Measurements from ENCODE around the gene DEFB125.

Gene DEFB125

GRCh38 chr20:79565-79964 is 7.9 kb upstream of the DEFB125 start:
- no peak for TF ChIP-seq EP300 (IDR thresholded peaks at IDR 0.05; ENCODE audit: borderline replicate concordance)
- TF ChIP-seq ZBTB7A (IDR thresholded peaks at IDR 0.05; ENCODE audit: low read depth), result no peak
- no peak for TF ChIP-seq FOXM1 (IDR thresholded peaks at IDR 0.05; ENCODE audit: borderline replicate concordance, low read depth)

DNA sequence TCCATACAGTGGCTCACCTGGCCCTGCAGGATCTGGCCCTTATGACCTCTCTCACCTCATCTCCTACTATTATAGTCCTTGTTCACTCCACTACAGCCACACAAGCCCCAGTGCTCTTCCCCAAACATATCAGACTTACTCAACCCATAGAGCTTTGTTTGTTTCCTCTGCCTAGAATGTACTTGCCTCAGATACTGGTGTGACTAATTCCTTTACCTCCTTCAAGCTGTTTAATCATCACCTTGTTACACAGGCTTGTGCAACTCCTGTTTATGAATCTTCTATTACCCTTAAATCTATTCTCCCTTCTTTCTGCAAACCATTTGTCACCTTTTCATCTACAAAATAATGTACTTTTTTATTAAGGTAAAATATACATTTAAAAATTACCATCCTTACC is 3.2 kb downstream of the DEFB125 start:
- TF ChIP-seq ZBTB7A (IDR thresholded peaks at IDR 0.05; ENCODE audit: low read depth) (no peak), CREB1 (IDR thresholded peaks at IDR 0.05; ENCODE audit: low read depth) (no peak), TCF12 (IDR thresholded peaks at IDR 0.05; ENCODE audit: low read depth) (no peak), EP300 (IDR thresholded peaks at IDR 0.05; ENCODE audit: borderline replicate concordance) (no peak), TAF1 (IDR thresholded peaks at IDR 0.05; ENCODE audit: low read depth) (no peak), RAD21 (IDR thresholded peaks at IDR 0.05; ENCODE audit: low read depth) (no peak)
- TF ChIP-seq, protein P1, sequence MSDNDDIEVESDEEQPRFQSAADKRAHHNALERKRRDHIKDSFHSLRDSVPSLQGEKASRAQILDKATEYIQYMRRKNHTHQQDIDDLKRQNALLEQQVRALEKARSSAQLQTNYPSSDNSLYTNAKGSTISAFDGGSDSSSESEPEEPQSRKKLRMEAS (IDR thresholded peaks at IDR 0.05), result no peak

- no peak for TF ChIP-seq NFIC (IDR thresholded peaks at IDR 0.05)
- TF ChIP-seq EP300 (IDR thresholded peaks at IDR 0.05; ENCODE audit: borderline replicate concordance), result no peak
- TF ChIP-seq TCF12 (IDR thresholded peaks at IDR 0.05; ENCODE audit: low read depth), result no peak
- TF ChIP-seq FOXM1 (IDR thresholded peaks at IDR 0.05; ENCODE audit: borderline replicate concordance, low read depth), result no peak
- no peak for TF ChIP-seq EGR1 (IDR thresholded peaks at IDR 0.05)
- TF ChIP-seq, protein P2, sequence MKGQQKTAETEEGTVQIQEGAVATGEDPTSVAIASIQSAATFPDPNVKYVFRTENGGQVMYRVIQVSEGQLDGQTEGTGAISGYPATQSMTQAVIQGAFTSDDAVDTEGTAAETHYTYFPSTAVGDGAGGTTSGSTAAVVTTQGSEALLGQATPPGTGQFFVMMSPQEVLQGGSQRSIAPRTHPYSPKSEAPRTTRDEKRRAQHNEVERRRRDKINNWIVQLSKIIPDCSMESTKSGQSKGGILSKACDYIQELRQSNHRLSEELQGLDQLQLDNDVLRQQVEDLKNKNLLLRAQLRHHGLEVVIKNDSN (IDR thresholded peaks at IDR 0.05), result no peak
- TF ChIP-seq, protein P1 (IDR thresholded peaks at IDR 0.05), result no peak
Observed at GRCh38 chr20:93641-94040, 6.2 kb downstream of the DEFB125 start.

GRCh38 chr20:95215-95614 is 7.7 kb downstream of the DEFB125 start:
- TF ChIP-seq, protein P3, sequence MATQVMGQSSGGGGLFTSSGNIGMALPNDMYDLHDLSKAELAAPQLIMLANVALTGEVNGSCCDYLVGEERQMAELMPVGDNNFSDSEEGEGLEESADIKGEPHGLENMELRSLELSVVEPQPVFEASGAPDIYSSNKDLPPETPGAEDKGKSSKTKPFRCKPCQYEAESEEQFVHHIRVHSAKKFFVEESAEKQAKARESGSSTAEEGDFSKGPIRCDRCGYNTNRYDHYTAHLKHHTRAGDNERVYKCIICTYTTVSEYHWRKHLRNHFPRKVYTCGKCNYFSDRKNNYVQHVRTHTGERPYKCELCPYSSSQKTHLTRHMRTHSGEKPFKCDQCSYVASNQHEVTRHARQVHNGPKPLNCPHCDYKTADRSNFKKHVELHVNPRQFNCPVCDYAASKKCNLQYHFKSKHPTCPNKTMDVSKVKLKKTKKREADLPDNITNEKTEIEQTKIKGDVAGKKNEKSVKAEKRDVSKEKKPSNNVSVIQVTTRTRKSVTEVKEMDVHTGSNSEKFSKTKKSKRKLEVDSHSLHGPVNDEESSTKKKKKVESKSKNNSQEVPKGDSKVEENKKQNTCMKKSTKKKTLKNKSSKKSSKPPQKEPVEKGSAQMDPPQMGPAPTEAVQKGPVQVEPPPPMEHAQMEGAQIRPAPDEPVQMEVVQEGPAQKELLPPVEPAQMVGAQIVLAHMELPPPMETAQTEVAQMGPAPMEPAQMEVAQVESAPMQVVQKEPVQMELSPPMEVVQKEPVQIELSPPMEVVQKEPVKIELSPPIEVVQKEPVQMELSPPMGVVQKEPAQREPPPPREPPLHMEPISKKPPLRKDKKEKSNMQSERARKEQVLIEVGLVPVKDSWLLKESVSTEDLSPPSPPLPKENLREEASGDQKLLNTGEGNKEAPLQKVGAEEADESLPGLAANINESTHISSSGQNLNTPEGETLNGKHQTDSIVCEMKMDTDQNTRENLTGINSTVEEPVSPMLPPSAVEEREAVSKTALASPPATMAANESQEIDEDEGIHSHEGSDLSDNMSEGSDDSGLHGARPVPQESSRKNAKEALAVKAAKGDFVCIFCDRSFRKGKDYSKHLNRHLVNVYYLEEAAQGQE (IDR thresholded peaks at IDR 0.05; ENCODE audit: low read depth), result no peak
- TF ChIP-seq CEBPB (IDR thresholded peaks at IDR 0.05) (no peak), FOXM1 (IDR thresholded peaks at IDR 0.05; ENCODE audit: borderline replicate concordance, low read depth) (no peak), TCF12 (IDR thresholded peaks at IDR 0.05; ENCODE audit: low read depth) (no peak), EP300 (IDR thresholded peaks at IDR 0.05; ENCODE audit: borderline replicate concordance) (no peak), CREB1 (IDR thresholded peaks at IDR 0.05; ENCODE audit: low read depth) (no peak), TEAD4 (IDR thresholded peaks at IDR 0.05) (no peak), NFIC (IDR thresholded peaks at IDR 0.05) (no peak), EGR1 (IDR thresholded peaks at IDR 0.05) (no peak), RAD21 (IDR thresholded peaks at IDR 0.05; ENCODE audit: low read depth) (no peak), YY1 (IDR thresholded peaks at IDR 0.05; ENCODE audit: low read depth) (no peak), ZBTB7A (IDR thresholded peaks at IDR 0.05; ENCODE audit: low read depth) (no peak), TAF1 (IDR thresholded peaks at IDR 0.05; ENCODE audit: low read depth) (no peak)
- TF ChIP-seq, protein P2 (IDR thresholded peaks at IDR 0.05), result no peak
- TF ChIP-seq, protein P1 (IDR thresholded peaks at IDR 0.05), result no peak

DNA sequence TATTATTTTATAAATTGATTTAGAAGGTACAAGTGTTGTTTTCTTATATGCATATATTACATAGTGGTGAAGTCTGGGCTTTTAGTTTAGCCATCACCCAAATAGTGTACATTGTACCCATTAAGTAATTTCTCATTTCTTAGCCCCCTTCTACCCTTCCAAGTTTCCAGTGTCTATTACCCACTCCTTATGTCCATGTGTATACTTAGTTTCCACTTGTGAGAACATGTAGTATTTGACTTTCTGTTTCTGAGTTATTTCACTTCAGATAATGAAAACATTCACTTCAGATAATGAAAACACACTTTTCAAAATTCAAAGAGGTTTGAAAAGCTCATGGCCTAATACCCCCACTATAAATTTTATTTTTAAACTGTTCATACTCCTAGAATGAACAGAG is 14.5 kb downstream of the DEFB125 start:
- TF ChIP-seq EP300 (IDR thresholded peaks at IDR 0.05; ENCODE audit: borderline replicate concordance) (no peak), ZBTB7A (IDR thresholded peaks at IDR 0.05; ENCODE audit: low read depth) (no peak), TCF12 (IDR thresholded peaks at IDR 0.05; ENCODE audit: low read depth) (no peak), EGR1 (IDR thresholded peaks at IDR 0.05) (no peak), YY1 (IDR thresholded peaks at IDR 0.05; ENCODE audit: low read depth) (no peak), TEAD4 (IDR thresholded peaks at IDR 0.05) (no peak), FOXM1 (IDR thresholded peaks at IDR 0.05; ENCODE audit: borderline replicate concordance, low read depth) (no peak), NFIC (IDR thresholded peaks at IDR 0.05) (no peak), TAF1 (IDR thresholded peaks at IDR 0.05; ENCODE audit: low read depth) (no peak), RAD21 (IDR thresholded peaks at IDR 0.05; ENCODE audit: low read depth) (no peak), CREB1 (IDR thresholded peaks at IDR 0.05; ENCODE audit: low read depth) (no peak), CEBPB (IDR thresholded peaks at IDR 0.05) (no peak)
- TF ChIP-seq, protein P1 (IDR thresholded peaks at IDR 0.05), result no peak
- TF ChIP-seq, protein P3 (IDR thresholded peaks at IDR 0.05; ENCODE audit: low read depth), result no peak
- TF ChIP-seq, protein P2 (IDR thresholded peaks at IDR 0.05), result no peak

Data from Ishikawa (cell line).